PFSK-1 (cell line): Measurements from ENCODE around the gene SETDB1.

ENCODE experiments used
- POLR2AphosphoS5 ChIP-seq: IDR thresholded peaks from 2 replicates; pipeline ENCODE4 v1.6.1; 2012; ENCODE audit warnings: low read depth, mild to moderate bottlenecking, control low read depth, low read length, moderate library complexity
- SIN3A ChIP-seq: IDR thresholded peaks from 2 replicates; pipeline ENCODE4 v1.6.1; 2012; ENCODE audit warnings: mild to moderate bottlenecking, low read length, moderate library complexity, borderline replicate concordance; ENCODE audit not compliant: insufficient read depth
- TAF1 ChIP-seq: IDR thresholded peaks from 2 replicates; pipeline ENCODE4 v1.6.1; 2012; ENCODE audit warnings: low read length, control low read depth, borderline replicate concordance; ENCODE audit not compliant: insufficient read depth
- TF ChIP-seq, protein P1 (sequence below), 2 experiments: IDR thresholded peaks; 2 replicates each; pipeline versions ENCODE4 v1.6.1 to v1.8.0; 2011 to 2012; ENCODE audit warnings: low read depth in 2 of 2, low read length in 2 of 2, control low read depth in 1 of 2, inconsistent platforms in 1 of 2, mild to moderate bottlenecking in 1 of 2, moderate library complexity in 1 of 2; ENCODE audit not compliant: insufficient read depth in 1 of 2

DNA sequence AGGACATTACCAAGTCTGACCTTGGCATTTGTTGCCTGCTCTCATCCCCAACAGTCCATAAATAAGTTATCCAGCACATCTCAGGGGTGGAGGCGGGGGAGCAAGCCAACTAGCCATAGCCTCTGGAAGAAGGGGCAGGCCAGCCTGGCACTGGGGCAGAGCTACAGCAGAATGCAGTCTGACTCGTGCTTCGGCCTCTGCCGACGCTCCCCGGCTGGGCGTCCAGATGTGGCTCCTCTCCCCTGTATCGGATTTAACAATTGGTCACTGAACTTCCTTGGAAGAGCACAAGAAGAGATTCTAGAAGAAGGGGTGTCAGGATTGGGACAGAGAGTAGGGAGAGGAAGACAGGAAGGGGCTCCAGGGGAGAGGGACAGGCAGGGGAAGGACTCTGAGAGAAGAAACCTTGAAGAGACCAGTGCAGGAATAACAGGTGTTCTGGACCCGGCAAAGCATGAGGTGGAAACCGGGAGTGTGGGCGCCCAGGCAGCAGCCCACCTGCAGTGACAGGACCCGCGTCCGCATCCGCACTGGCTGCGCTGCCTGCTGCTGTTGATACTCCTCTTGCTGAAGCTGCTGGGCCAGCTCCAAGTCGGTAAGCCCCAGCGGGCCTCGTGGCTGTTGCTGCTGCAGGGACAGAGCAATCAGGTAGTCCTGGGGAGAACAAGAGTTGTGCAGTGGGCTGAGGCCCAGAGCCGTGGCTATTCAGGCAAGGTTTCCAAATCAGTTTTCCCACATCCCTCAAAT is 71.1 kb downstream of the SETDB1 start:
- no peak for TF ChIP-seq SIN3A
- TF ChIP-seq POLR2AphosphoS5: no peak
- TF ChIP-seq, protein P1, sequence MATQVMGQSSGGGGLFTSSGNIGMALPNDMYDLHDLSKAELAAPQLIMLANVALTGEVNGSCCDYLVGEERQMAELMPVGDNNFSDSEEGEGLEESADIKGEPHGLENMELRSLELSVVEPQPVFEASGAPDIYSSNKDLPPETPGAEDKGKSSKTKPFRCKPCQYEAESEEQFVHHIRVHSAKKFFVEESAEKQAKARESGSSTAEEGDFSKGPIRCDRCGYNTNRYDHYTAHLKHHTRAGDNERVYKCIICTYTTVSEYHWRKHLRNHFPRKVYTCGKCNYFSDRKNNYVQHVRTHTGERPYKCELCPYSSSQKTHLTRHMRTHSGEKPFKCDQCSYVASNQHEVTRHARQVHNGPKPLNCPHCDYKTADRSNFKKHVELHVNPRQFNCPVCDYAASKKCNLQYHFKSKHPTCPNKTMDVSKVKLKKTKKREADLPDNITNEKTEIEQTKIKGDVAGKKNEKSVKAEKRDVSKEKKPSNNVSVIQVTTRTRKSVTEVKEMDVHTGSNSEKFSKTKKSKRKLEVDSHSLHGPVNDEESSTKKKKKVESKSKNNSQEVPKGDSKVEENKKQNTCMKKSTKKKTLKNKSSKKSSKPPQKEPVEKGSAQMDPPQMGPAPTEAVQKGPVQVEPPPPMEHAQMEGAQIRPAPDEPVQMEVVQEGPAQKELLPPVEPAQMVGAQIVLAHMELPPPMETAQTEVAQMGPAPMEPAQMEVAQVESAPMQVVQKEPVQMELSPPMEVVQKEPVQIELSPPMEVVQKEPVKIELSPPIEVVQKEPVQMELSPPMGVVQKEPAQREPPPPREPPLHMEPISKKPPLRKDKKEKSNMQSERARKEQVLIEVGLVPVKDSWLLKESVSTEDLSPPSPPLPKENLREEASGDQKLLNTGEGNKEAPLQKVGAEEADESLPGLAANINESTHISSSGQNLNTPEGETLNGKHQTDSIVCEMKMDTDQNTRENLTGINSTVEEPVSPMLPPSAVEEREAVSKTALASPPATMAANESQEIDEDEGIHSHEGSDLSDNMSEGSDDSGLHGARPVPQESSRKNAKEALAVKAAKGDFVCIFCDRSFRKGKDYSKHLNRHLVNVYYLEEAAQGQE (IDR thresholded peaks at IDR 0.05; ENCODE audit: insufficient read depth in 1 of 2, low read depth in 2 of 2, low read length in 2 of 2): no peak
- TF ChIP-seq TAF1: no peak
